Right lobe of liver (tissue), 4 donors: ENCODE measurements around the gene SYNGR2.

ENCODE experiments used
- POLR2A ChIP-seq: fragments of 450-650 bp; IDR thresholded peaks from one replicate; pipeline ENCODE4 v1.6.1; 2017; ENCODE audit warnings: antibody characterized with exemption, mild to moderate bottlenecking
- TF ChIP-seq, protein P1 (sequence below), 4 donors: fragments of 200-600 bp in 3 of 4; fragments of 450-650 bp in 1 of 4; IDR thresholded peaks; one replicate each; pipeline versions ENCODE4 v1.5.1 to v1.8.0; 2016 to 2022; ENCODE audit warnings: antibody characterized with exemption in 4 of 4, mild to moderate bottlenecking in 2 of 4
- donor health status: DM: no; HTN: no; CAD: no.
- donor health status: DM: no; HTN: no; CAD: no.
- donor health status: DM: no; HTN: yes; CAD: no.

DNA sequence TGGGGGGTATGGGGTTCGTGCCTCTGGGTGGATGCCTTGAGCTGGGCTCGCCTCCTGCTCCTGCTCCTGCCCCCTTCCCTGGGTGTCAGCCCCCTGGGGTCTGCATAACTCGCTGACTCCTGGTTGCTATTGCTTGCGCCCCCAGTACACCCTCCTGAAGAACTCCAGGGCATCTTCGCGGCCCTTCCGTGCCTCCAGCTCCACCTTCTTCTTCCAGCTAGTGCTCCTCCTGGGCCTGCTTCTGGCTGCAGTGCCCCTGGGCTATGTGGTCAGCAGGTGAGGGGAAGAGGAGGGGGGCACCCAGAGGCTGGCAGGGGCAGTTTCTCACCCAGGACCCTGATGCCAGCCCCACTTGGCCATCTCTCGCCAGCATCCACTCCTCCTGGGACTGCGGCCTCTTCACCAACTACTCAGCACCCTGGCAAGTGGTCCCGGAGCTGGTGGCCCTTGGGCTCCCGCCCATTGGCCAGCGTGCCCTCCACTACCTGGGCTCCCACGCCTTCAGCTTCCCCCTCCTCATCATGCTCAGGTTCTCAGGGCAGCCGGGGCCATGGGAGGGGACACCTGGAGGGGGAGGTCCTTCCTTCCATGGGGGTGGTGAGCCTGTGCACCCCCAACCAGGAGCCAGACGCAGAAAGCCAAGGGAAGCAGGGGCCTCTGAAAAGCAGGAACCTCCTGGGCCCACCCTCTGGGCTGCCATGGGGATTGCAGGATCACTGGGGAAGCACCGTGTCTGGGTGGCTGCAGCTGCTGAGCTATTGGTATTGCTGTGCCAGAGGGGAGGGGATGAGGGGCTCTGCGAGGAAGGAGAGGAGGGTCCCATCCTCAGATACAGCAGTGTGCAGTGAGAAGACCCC is 29.9 kb upstream of the SYNGR2 start:
- TF ChIP-seq, protein P1, sequence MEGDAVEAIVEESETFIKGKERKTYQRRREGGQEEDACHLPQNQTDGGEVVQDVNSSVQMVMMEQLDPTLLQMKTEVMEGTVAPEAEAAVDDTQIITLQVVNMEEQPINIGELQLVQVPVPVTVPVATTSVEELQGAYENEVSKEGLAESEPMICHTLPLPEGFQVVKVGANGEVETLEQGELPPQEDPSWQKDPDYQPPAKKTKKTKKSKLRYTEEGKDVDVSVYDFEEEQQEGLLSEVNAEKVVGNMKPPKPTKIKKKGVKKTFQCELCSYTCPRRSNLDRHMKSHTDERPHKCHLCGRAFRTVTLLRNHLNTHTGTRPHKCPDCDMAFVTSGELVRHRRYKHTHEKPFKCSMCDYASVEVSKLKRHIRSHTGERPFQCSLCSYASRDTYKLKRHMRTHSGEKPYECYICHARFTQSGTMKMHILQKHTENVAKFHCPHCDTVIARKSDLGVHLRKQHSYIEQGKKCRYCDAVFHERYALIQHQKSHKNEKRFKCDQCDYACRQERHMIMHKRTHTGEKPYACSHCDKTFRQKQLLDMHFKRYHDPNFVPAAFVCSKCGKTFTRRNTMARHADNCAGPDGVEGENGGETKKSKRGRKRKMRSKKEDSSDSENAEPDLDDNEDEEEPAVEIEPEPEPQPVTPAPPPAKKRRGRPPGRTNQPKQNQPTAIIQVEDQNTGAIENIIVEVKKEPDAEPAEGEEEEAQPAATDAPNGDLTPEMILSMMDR (IDR thresholded peaks at IDR 0.05) = no peak
- TF ChIP-seq POLR2A = no peak
